H1 (cell line): ENCODE data around the gene ASAP2.

ENCODE experiments used
- BACH1 ChIP-seq: IDR thresholded peaks from 2 replicates; pipeline ENCODE4 v1.6.1; 2012; ENCODE audit warnings: low read length, improper control_type of control experiment
- CHD7 ChIP-seq: fragments of 300-600 bp; sonication (generic); IDR thresholded peaks from 2 replicates; pipeline ENCODE4 v1.7.1; 2012; ENCODE audit warnings: low read length, moderate library complexity, mild to moderate bottlenecking, inconsistent platforms; ENCODE audit not compliant: insufficient replicate concordance
- CTCF ChIP-seq, 3 experiments: IDR thresholded peaks; 1 replicate in 2 of 3; 2 replicates in 1 of 3; pipeline versions ENCODE4 v1.5.1 to v1.6.1; 2011; ENCODE audit warnings: low read length in 3 of 3, mild to moderate bottlenecking in 3 of 3, inconsistent platforms in 2 of 3, low read depth in 1 of 3, moderate library complexity in 1 of 3; ENCODE audit not compliant: insufficient read depth in 1 of 3; ENCODE audit errors: control extremely low read depth in 1 of 3
- GTF2F1 ChIP-seq: IDR thresholded peaks from 2 replicates; pipeline ENCODE4 v1.6.1; 2012; ENCODE audit warnings: low read depth, low read length, improper control_type of control experiment, borderline replicate concordance
- KDM5A ChIP-seq: fragments of 200-600 bp; IDR thresholded peaks from 2 replicates; pipeline ENCODE4 v1.7.1; 2012; ENCODE audit warnings: mild to moderate bottlenecking, low read length, inconsistent platforms, mixed read lengths
- MAX ChIP-seq: IDR thresholded peaks from 2 replicates; pipeline ENCODE4 v1.6.1; 2012; ENCODE audit warnings: inconsistent platforms
- POLR2A ChIP-seq, 2 experiments: IDR thresholded peaks; 1 replicate in 1 of 2; 2 replicates in 1 of 2; pipeline ENCODE4 v1.6.1; 2011; ENCODE audit warnings: low read depth in 2 of 2, low read length in 2 of 2, mild to moderate bottlenecking in 2 of 2; ENCODE audit errors: control extremely low read depth in 1 of 2
- RAD21 ChIP-seq, 2 experiments: IDR thresholded peaks in 1 of 2; conservative IDR thresholded peaks in 1 of 2; 2 replicates each; pipeline ENCODE4 v1.6.1; 2011; ENCODE audit warnings: low read depth in 2 of 2, low read length in 2 of 2, improper control_type of control experiment in 1 of 2, inconsistent platforms in 1 of 2, mild to moderate bottlenecking in 1 of 2, moderate library complexity in 1 of 2
- TBP ChIP-seq: IDR thresholded peaks from 2 replicates; pipeline ENCODE4 v1.6.1; 2011; ENCODE audit warnings: low read depth, low read length, improper control_type of control experiment

GRCh38 chr2:9378433-9379390 lies 172.1 kb downstream of the ASAP2 start:
- TF ChIP-seq POLR2A (IDR thresholded peaks at IDR 0.05; ENCODE audit: control extremely low read depth in 1 of 2, low read depth in 2 of 2, low read length in 2 of 2) (no peak), CTCF (IDR thresholded peaks at IDR 0.05; ENCODE audit: control extremely low read depth in 1 of 3, insufficient read depth in 1 of 3, low read depth in 1 of 3, low read length in 3 of 3) (no peak), KDM5A (no peak), GTF2F1 (no peak), CHD7 (no peak), BACH1 (no peak), TBP (no peak), MAX (no peak), RAD21 (IDR thresholded peaks at IDR 0.05 in 1 of 2, conservative IDR thresholded peaks at IDR 0.05 in 1 of 2; ENCODE audit: low read depth in 2 of 2, low read length in 2 of 2) (no peak)
